A673 (cell line): ENCODE measurements around the gene RGS7. TPM values are rescaled to one million over a fixed set of nuclear protein-coding genes. Genes with fewer than 3 reads are reported as not detected.

ENCODE experiments used
- BruUV-seq: library from RNA; stranded (reverse); fragments of 400-500 nt; replicated peaks from 2 replicates; lab custom pipeline; 2021; lab: Mats Ljungman, UMichigan
- CTCF ChIA-PET: fragments of 300-600 bp; sonication (Branson Sonifier 250); formaldehyde crosslinking; loops from one replicate; lab custom pipeline; 2022; ENCODE audit warnings: antibody characterized with exemption; lab: Charles Lee
- POLR2A ChIA-PET: fragments of 300-600 bp; sonication (Branson Sonifier 250); formaldehyde crosslinking; loops from one replicate; lab custom pipeline; 2022; ENCODE audit warnings: antibody characterized with exemption; ENCODE audit not compliant: low non-redundant PET; lab: Charles Lee
- DNase-seq: peaks from one replicate; pipeline ENCODE4 v3.0.0-alpha.2; 2015; ENCODE audit warnings: low spot score
- H3K27ac ChIP-seq: fragments of 200-600 bp; sonication (generic); 2 replicates; pipeline ENCODE4 v1.5.1; 2016; ENCODE audit warnings: mixed run types, low read depth, mild to moderate bottlenecking, mixed read lengths, antibody characterized with exemption, low read length; ENCODE audit not compliant: poor library complexity, severe bottlenecking
- H3K27me3 ChIP-seq: fragments of 200-600 bp; sonication (generic); replicated peaks from 2 replicates; pipeline ENCODE4 v1.6.1; 2017; ENCODE audit warnings: mixed run types, low read depth, mild to moderate bottlenecking, mixed read lengths, antibody characterized with exemption, low read length; ENCODE audit not compliant: insufficient read depth, poor library complexity
- H3K36me3 ChIP-seq: fragments of 200-600 bp; sonication (generic); 2 replicates; pipeline ENCODE4 v1.6.1; 2016; ENCODE audit warnings: mixed run types, mild to moderate bottlenecking, mixed read lengths, antibody characterized with exemption, low read length; ENCODE audit not compliant: insufficient read depth, poor library complexity, severe bottlenecking
- H3K4me1 ChIP-seq: fragments of 200-600 bp; sonication (generic); 2 replicates; pipeline ENCODE4 v1.6.1; 2017; ENCODE audit warnings: mixed run types, mild to moderate bottlenecking, mixed read lengths, antibody characterized with exemption, low read length; ENCODE audit not compliant: insufficient read depth, poor library complexity, severe bottlenecking
- H3K4me3 ChIP-seq: fragments of 200-600 bp; sonication (generic); 2 replicates; pipeline ENCODE4 v1.5.1; 2016; ENCODE audit warnings: low read depth, mixed run types, mild to moderate bottlenecking, mixed read lengths, low read length; ENCODE audit not compliant: poor library complexity, severe bottlenecking
- H3K9me3 ChIP-seq: fragments of 200-600 bp; sonication (generic); 2 replicates; pipeline ENCODE4 v1.6.1; 2016; ENCODE audit warnings: mixed run types, low read depth, mild to moderate bottlenecking, mixed read lengths, antibody characterized with exemption, low read length; ENCODE audit not compliant: poor library complexity, severe bottlenecking
- CTCF ChIP-seq: fragments of 300-800, 200-600 bp; sonication (generic); conservative IDR thresholded peaks from 2 replicates; pipeline ENCODE4 v1.5.1; 2017; ENCODE audit warnings: low read depth, mild to moderate bottlenecking, antibody characterized with exemption, low read length, moderate library complexity, mixed read lengths
- EZH2 ChIP-seq: fragments of 200-600 bp; sonication (generic); IDR thresholded peaks from 2 replicates; pipeline ENCODE4 v1.6.1; 2017; ENCODE audit warnings: borderline replicate concordance, low read depth, mild to moderate bottlenecking, mixed read lengths, antibody characterized with exemption, low read length; ENCODE audit not compliant: poor library complexity, severe bottlenecking
- intact Hi-C: fragments of 100-400 bp; cut with micrococcal nuclease; formaldehyde crosslinking; loops from one replicate; pipeline ENCODE4 v1.10.0; 2022; ENCODE audit not compliant: unreplicated experiment
- total RNA-seq: library from RNA; stranded (reverse); gene quantifications from 2 replicates; pipeline ENCODE4 v1.2.3, GENCODE V29; 2021

Gene RGS7
- total RNA-seq, 1 experiment from 2014 or later = not detected

GRCh38 chr1:240878631-240879030, 478.4 kb downstream of the RGS7 start:
- POLR2A ChIA-PET = no interaction called here
- Histone ChIP-seq H3K4me3 (no peak overlapping the region), H3K4me1 (no peaks in the 10 kb centered on the region), H3K27me3 (no peaks in the 10 kb centered on the region), H3K9me3 (no peaks in the 10 kb centered on the region), H3K36me3 (no peaks in the 10 kb centered on the region), H3K27ac (no peak overlapping the region)
- BruUV-seq = no TSS peak
- intact Hi-C loops = no loop called here
- DNase-seq = no peak
- CTCF ChIA-PET = no interaction called here
- TF ChIP-seq CTCF (no peak), EZH2 (no peak)

- no peaks in the 10 kb centered on the region for H3K36me3 ChIP-seq
- no peak for DNase-seq
- BruUV-seq = no TSS peak
- H3K4me3 ChIP-seq = no peak overlapping the region
- intact Hi-C loops = no loop called here
- H3K27ac ChIP-seq = no peak overlapping the region
- no peaks in the 10 kb centered on the region for H3K9me3 ChIP-seq
- H3K4me1 ChIP-seq = no peaks in the 10 kb centered on the region
- no peak for TF ChIP-seq EZH2
- no peak for TF ChIP-seq CTCF
- no peaks in the 10 kb centered on the region for H3K27me3 ChIP-seq
- CTCF ChIA-PET = no interaction called here
- POLR2A ChIA-PET = no interaction called here
Observed at GRCh38 chr1:240877605-240878004, 479.4 kb downstream of the RGS7 start.

DNA sequence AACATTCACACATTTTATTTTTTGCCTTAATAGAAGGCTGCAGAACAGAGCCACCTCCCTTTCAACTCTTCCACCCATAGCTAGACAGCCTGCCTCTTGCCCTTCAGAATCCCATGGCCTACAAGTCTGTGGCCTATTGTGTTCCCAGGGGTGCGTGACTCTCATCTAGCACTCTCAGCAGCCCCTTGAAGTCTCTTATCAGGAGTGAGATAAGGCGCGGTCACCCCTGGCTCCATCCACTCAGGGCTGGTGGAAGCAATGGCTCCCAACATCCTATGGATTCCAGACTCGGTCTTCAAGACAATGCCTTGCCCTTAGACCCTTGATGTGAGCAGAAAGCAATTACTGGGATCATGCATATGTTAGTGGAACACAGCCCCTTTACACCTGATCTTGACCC, 480.9 kb downstream of the RGS7 start:
- intact Hi-C loops = no loop called here
- CTCF ChIA-PET = no interaction called here
- H3K4me3 ChIP-seq = no peak overlapping the region
- no peaks in the 10 kb centered on the region for H3K4me1 ChIP-seq
- TF ChIP-seq CTCF (no peak), EZH2 (no peak)
- no peak for DNase-seq
- no peaks in the 10 kb centered on the region for H3K36me3 ChIP-seq
- no TSS peak for BruUV-seq
- POLR2A ChIA-PET = no interaction called here
- no peaks in the 10 kb centered on the region for H3K9me3 ChIP-seq
- H3K27me3 ChIP-seq = no peaks in the 10 kb centered on the region
- H3K27ac ChIP-seq = no peak overlapping the region
